Astrocyte (in vitro differentiated cells and primary cell): ENCODE data around the gene IER3. TPM values are rescaled to one million over a fixed set of nuclear protein-coding genes. Genes with fewer than 3 reads are reported as not detected.

Source experiments
- DNase-seq: peaks from one replicate; pipeline ENCODE4 v3.0.0-alpha.2; 2010; ENCODE audit warnings: low read depth
- FAIRE-seq: peaks from 2 replicates; lab custom pipeline; 2011; peaks lifted over from hg19 to GRCh38; lab: Jason Lieb, UNC
- H2AFZ ChIP-seq: 2 replicates; pipeline ENCODE4 v1.6.0; 2012; ENCODE audit warnings: low read depth, low read length, inconsistent platforms
- H3K27ac ChIP-seq: 2 replicates; pipeline ENCODE4 v1.5.1; 2011; ENCODE audit warnings: low read depth, low read length, inconsistent platforms
- H3K27me3 ChIP-seq: 2 replicates; pipeline ENCODE4 v1.6.0; 2011; ENCODE audit warnings: low read length, inconsistent platforms; ENCODE audit not compliant: insufficient read depth
- H3K36me3 ChIP-seq: 2 replicates; pipeline ENCODE4 v1.5.1; 2011; ENCODE audit warnings: low read length, inconsistent platforms; ENCODE audit not compliant: insufficient read depth
- H3K4me1 ChIP-seq: 2 replicates; pipeline ENCODE4 v1.5.1; 2011; ENCODE audit warnings: low read length, inconsistent platforms; ENCODE audit not compliant: insufficient read depth
- H3K4me2 ChIP-seq: 2 replicates; pipeline ENCODE4 v1.6.0; 2012; ENCODE audit warnings: low read length, inconsistent platforms
- H3K4me3 ChIP-seq: 2 replicates; pipeline ENCODE4 v1.5.1; 2011; ENCODE audit warnings: low read depth, mild to moderate bottlenecking, low read length, inconsistent platforms; ENCODE audit not compliant: insufficient read depth
- H3K79me2 ChIP-seq: 2 replicates; pipeline ENCODE4 v1.6.0; 2012; ENCODE audit warnings: mild to moderate bottlenecking, low read length, inconsistent platforms; ENCODE audit not compliant: insufficient read depth
- H3K9ac ChIP-seq: 2 replicates; pipeline ENCODE4 v1.6.0; 2012; ENCODE audit warnings: mild to moderate bottlenecking, low read length, inconsistent platforms
- H3K9me3 ChIP-seq: 2 replicates; pipeline ENCODE4 v1.5.1; 2012; ENCODE audit warnings: low read depth, mild to moderate bottlenecking, low read length, inconsistent platforms; ENCODE audit not compliant: insufficient read depth
- H4K20me1 ChIP-seq: 2 replicates; pipeline ENCODE4 v1.6.0; 2012; ENCODE audit warnings: low read length, inconsistent platforms; ENCODE audit not compliant: insufficient read depth
- H3K27ac Mint-ChIP-seq: one replicate; pipeline ENCODE4 v1.8.0; 2021; ENCODE audit warnings: mild to moderate bottlenecking, mixed read lengths; ENCODE audit not compliant: unreplicated experiment
- H3K27me3 Mint-ChIP-seq: one replicate; pipeline ENCODE4 v1.8.0; 2021; ENCODE audit warnings: low read depth, mixed read lengths; ENCODE audit not compliant: unreplicated experiment
- H3K36me3 Mint-ChIP-seq: one replicate; pipeline ENCODE4 v1.8.0; 2021; ENCODE audit warnings: low read depth, mixed read lengths; ENCODE audit not compliant: unreplicated experiment
- H3K4me1 Mint-ChIP-seq: one replicate; pipeline ENCODE4 v1.8.0; 2021; ENCODE audit warnings: low read depth, mixed read lengths; ENCODE audit not compliant: unreplicated experiment
- H3K4me3 Mint-ChIP-seq: one replicate; pipeline ENCODE4 v1.8.0; 2021; ENCODE audit warnings: mild to moderate bottlenecking, moderate library complexity, mixed read lengths; ENCODE audit not compliant: unreplicated experiment
- H3K9me3 Mint-ChIP-seq: one replicate; pipeline ENCODE4 v1.8.0; 2021; ENCODE audit warnings: mild to moderate bottlenecking, mixed read lengths; ENCODE audit not compliant: unreplicated experiment
- CTCF ChIP-seq: IDR thresholded peaks from 2 replicates; pipeline ENCODE4 v1.5.1; 2011; ENCODE audit warnings: low read depth, mild to moderate bottlenecking, inconsistent platforms, low read length, moderate library complexity; ENCODE audit not compliant: insufficient read depth
- EZH2 ChIP-seq: IDR thresholded peaks from 2 replicates; pipeline ENCODE4 v1.6.1; 2012; ENCODE audit warnings: mild to moderate bottlenecking, low read length, inconsistent platforms; ENCODE audit not compliant: insufficient read depth
- total RNA-seq: library from RNA; stranded (reverse); gene quantifications from 2 replicates; pipeline ENCODE4 v1.2.1, GENCODE V29; 2021

The IER3 gene
- total RNA-seq, 1 donor from 2014 or later = 221 TPM

GRCh38 chr6:30711758-30712380 is 32.5 kb downstream of the IER3 start:
- Histone ChIP-seq H3K79me2 (peaks cover 11% of the 10 kb centered on the region), H3K36me3 (peaks cover 32% of the 10 kb centered on the region), H2AFZ (no peak overlapping the region), H3K9me3 (no peaks in the 10 kb centered on the region), H3K9ac (no peak overlapping the region), H3K4me2 (no peak overlapping the region), H3K27me3 (no peaks in the 10 kb centered on the region), H4K20me1 (no peaks in the 10 kb centered on the region), H3K4me3 (no peak overlapping the region), H3K4me1 (peaks cover 7% of the 10 kb centered on the region), H3K27ac (no peak overlapping the region)
- Mint-ChIP-seq H3K9me3 (no peaks in the 10 kb centered on the region), H3K27me3 (no peaks in the 10 kb centered on the region), H3K4me3 (peak overlapping the region; percentile 66), H3K4me1 (peaks cover 5% of the 10 kb centered on the region), H3K36me3 (peaks cover 36% of the 10 kb centered on the region), H3K27ac (no peak overlapping the region)
- TF ChIP-seq CTCF = no peak
- no peak for TF ChIP-seq EZH2
- FAIRE-seq (no peak), DNase-seq (no peak)

GRCh38 chr6:30709101-30709868 is 35.1 kb downstream of the IER3 start:
- H3K4me3 ChIP-seq = no peak overlapping the region
- FAIRE-seq = no peak
- peaks cover 33% of the 10 kb centered on the region for H3K36me3 ChIP-seq
- Mint-ChIP-seq H3K4me3 (no peak overlapping the region), H3K27me3 (no peaks in the 10 kb centered on the region), H3K36me3 (peaks cover 44% of the 10 kb centered on the region), H3K9me3 (no peaks in the 10 kb centered on the region), H3K27ac (no peak overlapping the region), H3K4me1 (no peaks in the 10 kb centered on the region)
- no peaks in the 10 kb centered on the region for H3K9me3 ChIP-seq
- no peaks in the 10 kb centered on the region for H4K20me1 ChIP-seq
- H3K4me2 ChIP-seq = no peak overlapping the region
- no peak overlapping the region for H2AFZ ChIP-seq
- TF ChIP-seq CTCF = no peak
- TF ChIP-seq EZH2 = no peak
- H3K27ac ChIP-seq = no peak overlapping the region
- H3K79me2 ChIP-seq = no peaks in the 10 kb centered on the region
- H3K9ac ChIP-seq = no peak overlapping the region
- H3K4me1 ChIP-seq = no peaks in the 10 kb centered on the region
- no peak for DNase-seq
- H3K27me3 ChIP-seq = no peaks in the 10 kb centered on the region
